PC-3 (cell line): Measurements from ENCODE around the gene ZFP36L1. TPM values are rescaled to one million over a fixed set of nuclear protein-coding genes. Genes with fewer than 3 reads are reported as not detected.

Experiments
- ATAC-seq: fragments of 200-7000 bp; cut with Tn5 transposase; 2 replicates; pipeline ENCODE4 v1.9.1; 2020; ENCODE audit warnings: mild to moderate bottlenecking, moderate library complexity
- BruUV-seq: library from RNA; stranded (reverse); fragments of 400-500 nt; replicated peaks from 2 replicates; lab custom pipeline; 2021; lab: Mats Ljungman, UMichigan
- CTCF ChIA-PET: fragments of 300-600 bp; sonication (Branson Sonifier 250); formaldehyde crosslinking; loops from one replicate; lab custom pipeline; 2022; ENCODE audit warnings: antibody characterized with exemption; lab: Charles Lee
- POLR2A ChIA-PET: fragments of 300-600 bp; sonication (Branson Sonifier 250); formaldehyde crosslinking; loops from one replicate; lab custom pipeline; 2022; ENCODE audit warnings: antibody characterized with exemption; ENCODE audit not compliant: unreplicated experiment; lab: Charles Lee
- DNase-seq: peaks from one replicate; pipeline ENCODE4 v3.0.0-alpha.2; 2015
- H2AFZ ChIP-seq: fragments of 300-600 bp; sonication (generic); 2 replicates; pipeline ENCODE4 v1.6.0; 2016; ENCODE audit warnings: antibody characterized with exemption, low read length
- H3F3A ChIP-seq: fragments of 300-600 bp; sonication (generic); one replicate; pipeline ENCODE4 v1.6.0; 2017; ENCODE audit warnings: antibody characterized with exemption, low read length, control low read depth, mild to moderate bottlenecking; ENCODE audit not compliant: unreplicated experiment
- H3K27ac ChIP-seq: fragments of 300-600 bp; sonication (generic); 2 replicates; pipeline ENCODE4 v1.5.1; 2016; ENCODE audit warnings: mild to moderate bottlenecking, low read length
- H3K27me3 ChIP-seq: fragments of 300-600 bp; sonication (generic); 2 replicates; pipeline ENCODE4 v1.6.1; 2016; ENCODE audit warnings: low read length, mixed read lengths
- H3K36me3 ChIP-seq: fragments of 300-600 bp; sonication (generic); 2 replicates; pipeline ENCODE4 v1.6.1; 2016; ENCODE audit warnings: low read depth, mixed run types, low read length, mixed read lengths
- H3K4me1 ChIP-seq: fragments of 300-600 bp; sonication (generic); 2 replicates; pipeline ENCODE4 v1.5.1; 2016; ENCODE audit warnings: low read length; ENCODE audit not compliant: insufficient read depth
- H3K4me2 ChIP-seq: fragments of 300-600 bp; sonication (generic); 2 replicates; pipeline ENCODE4 v1.6.0; 2016; ENCODE audit warnings: low read length
- H3K4me3 ChIP-seq: fragments of 300-600 bp; sonication (generic); 2 replicates; pipeline ENCODE4 v1.5.1; 2016; ENCODE audit warnings: mild to moderate bottlenecking, low read length, mixed read lengths
- H3K79me2 ChIP-seq: fragments of 300-600 bp; sonication (generic); 2 replicates; pipeline ENCODE4 v1.6.1; 2017; ENCODE audit warnings: low read length, mixed read lengths
- H3K9ac ChIP-seq: fragments of 300-600 bp; sonication (generic); 2 replicates; pipeline ENCODE4 v1.6.0; 2016; ENCODE audit warnings: mild to moderate bottlenecking, low read length
- H3K9me2 ChIP-seq: fragments of 300-600 bp; sonication (generic); replicated peaks from 2 replicates; pipeline ENCODE4 v1.6.1; 2016; ENCODE audit warnings: mixed run types, low read length, mixed read lengths
- H3K9me3 ChIP-seq: fragments of 300-600 bp; sonication (generic); 2 replicates; pipeline ENCODE4 v1.6.1; 2016; ENCODE audit warnings: low read length, mixed read lengths
- H4K20me1 ChIP-seq: fragments of 300-600 bp; sonication (generic); 2 replicates; pipeline ENCODE4 v1.6.1; 2016; ENCODE audit warnings: low read length, mixed read lengths
- CTCF ChIP-seq: fragments of 300-600 bp; sonication (generic); conservative IDR thresholded peaks from 2 replicates; pipeline ENCODE4 v1.5.1; 2017; ENCODE audit warnings: antibody characterized with exemption, low read depth, mild to moderate bottlenecking, low read length
- EZH2 ChIP-seq: fragments of 300-600 bp; sonication (generic); IDR thresholded peaks from one replicate; pipeline ENCODE4 v1.6.1; 2017; ENCODE audit warnings: antibody characterized with exemption, mild to moderate bottlenecking, low read length; ENCODE audit not compliant: unreplicated experiment
- EZH2phosphoT487 ChIP-seq: fragments of 300-600 bp; sonication (generic); IDR thresholded peaks from 2 replicates; pipeline ENCODE4 v1.6.1; 2018; ENCODE audit warnings: mild to moderate bottlenecking, antibody characterized with exemption, low read length, borderline replicate concordance
- intact Hi-C: fragments of 100-400 bp; cut with micrococcal nuclease; formaldehyde crosslinking; loops from 2 replicates; pipeline ENCODE4 v1.9.0; 2023
- total RNA-seq: library from RNA; depleted of rRNA; stranded (reverse); fragments of >200 nt; gene quantifications from 2 replicates; pipeline ENCODE4 v1.2.3, GENCODE V29; 2014

ZFP36L1 gene
- total RNA-seq, 1 experiment from 2014 or later: 63.1 TPM

DNA sequence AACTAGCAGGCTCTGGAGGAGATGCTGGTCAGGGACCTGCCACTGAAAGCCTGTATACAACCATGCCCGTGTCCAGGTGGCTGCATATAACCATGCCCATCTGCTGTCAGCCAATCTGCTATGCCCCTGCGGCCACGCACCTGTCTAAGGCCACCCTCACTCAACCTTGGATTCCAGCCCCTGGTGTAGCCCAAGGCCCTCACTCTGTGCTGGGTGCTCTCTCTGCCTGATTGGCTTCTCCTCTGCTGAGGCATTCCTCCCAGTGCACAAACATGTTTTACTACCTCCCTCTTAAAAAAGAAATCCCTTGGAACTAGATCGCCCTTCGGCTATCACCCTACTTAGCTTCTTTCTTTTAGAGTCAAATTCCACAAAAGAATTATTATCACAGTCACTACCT, 45.5 kb downstream of the ZFP36L1 start:
- Histone ChIP-seq H3K27ac (no peak overlapping the region), H3K4me1 (no peaks in the 10 kb centered on the region), H3K4me2 (no peak overlapping the region), H3K9me3 (no peaks in the 10 kb centered on the region), H2AFZ (no peak overlapping the region), H3K36me3 (no peaks in the 10 kb centered on the region), H3F3A (no peaks in the 10 kb centered on the region), H3K9ac (no peak overlapping the region), H3K9me2 (no peaks in the 10 kb centered on the region), H3K27me3 (no peaks in the 10 kb centered on the region), H4K20me1 (no peaks in the 10 kb centered on the region), H3K4me3 (no peak overlapping the region), H3K79me2 (no peaks in the 10 kb centered on the region)
- intact Hi-C loops: no loop called here
- no peak for TF ChIP-seq CTCF
- TF ChIP-seq EZH2phosphoT487: no peak
- TF ChIP-seq EZH2: no peak
- ATAC-seq: no peak
- DNase-seq: no peak
- ChIA-PET POLR2A (no interaction called here), CTCF (no interaction called here)
- BruUV-seq: no TSS peak

DNA sequence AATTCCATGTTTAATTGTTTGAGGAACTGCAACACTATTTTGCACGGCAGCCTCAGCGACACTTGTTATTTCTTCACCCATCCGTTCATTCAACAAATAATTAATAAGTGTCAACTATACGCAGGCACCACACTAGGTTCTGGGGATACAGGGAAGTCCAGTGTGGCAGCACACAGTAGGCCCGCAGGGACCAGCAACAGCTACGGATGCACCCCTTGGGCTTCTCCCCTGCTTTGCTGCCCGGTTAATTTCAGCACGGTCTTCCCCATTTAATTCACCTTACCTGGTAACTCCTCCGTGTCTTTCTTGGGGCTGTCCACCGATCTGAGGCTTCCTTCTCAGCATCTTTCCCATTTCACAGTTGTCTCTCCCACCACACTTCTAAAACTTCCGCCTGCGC, 48.3 kb downstream of the ZFP36L1 start:
- Histone ChIP-seq H3K9ac (no peak overlapping the region), H3K9me3 (no peaks in the 10 kb centered on the region), H3F3A (no peaks in the 10 kb centered on the region), H3K9me2 (no peaks in the 10 kb centered on the region), H3K4me2 (no peak overlapping the region), H3K36me3 (no peaks in the 10 kb centered on the region), H3K79me2 (no peaks in the 10 kb centered on the region), H3K27me3 (no peaks in the 10 kb centered on the region), H4K20me1 (no peaks in the 10 kb centered on the region), H3K4me1 (no peaks in the 10 kb centered on the region), H2AFZ (no peak overlapping the region), H3K4me3 (no peak overlapping the region), H3K27ac (no peak overlapping the region)
- intact Hi-C loops: no loop called here
- ATAC-seq: no peak
- TF ChIP-seq EZH2: no peak
- no peak for TF ChIP-seq CTCF
- no peak for TF ChIP-seq EZH2phosphoT487
- BruUV-seq: no TSS peak
- ChIA-PET POLR2A (interaction anchor here (0.5 to 0.6 kb wide), 2 partner anchors 50 to 237 kb away, joined by 3 to 5 read pairs; no protein-coding TSS in a partner anchor), CTCF (interaction anchor here (0.6 kb wide), 1 partner anchor 99 kb away, joined by 7 read pairs; no protein-coding TSS in a partner anchor)
- no peak for DNase-seq

- POLR2A ChIA-PET: no interaction called here
- BruUV-seq: no TSS peak
These were observed 50.9 kb downstream of the ZFP36L1 start for GRCh38 chr14:68741839-68742470.

More at GRCh38 chr14:68741839-68742470, 50.9 kb downstream of the ZFP36L1 start:
- Histone ChIP-seq H2AFZ (no peak overlapping the region), H3K36me3 (no peaks in the 10 kb centered on the region), H3K27me3 (no peaks in the 10 kb centered on the region), H3K4me2 (no peak overlapping the region), H3K79me2 (no peaks in the 10 kb centered on the region), H3K4me1 (no peaks in the 10 kb centered on the region), H4K20me1 (no peaks in the 10 kb centered on the region), H3K27ac (no peak overlapping the region), H3K9me3 (no peaks in the 10 kb centered on the region), H3K4me3 (no peak overlapping the region), H3F3A (no peaks in the 10 kb centered on the region), H3K9me2 (no peaks in the 10 kb centered on the region), H3K9ac (no peak overlapping the region)
- intact Hi-C loops: no loop called here
- CTCF ChIA-PET: no interaction called here
- TF ChIP-seq EZH2phosphoT487: no peak
- no peak for TF ChIP-seq EZH2
- no peak for TF ChIP-seq CTCF
- no peak for ATAC-seq
- DNase-seq: no peak
